ENCODE measurements around the gene BIRC2.
"Not testable (repeated sequence)": the region's sequence is repeated elsewhere in the genome, so short reads cannot be mapped to it uniquely, and the experiment has no call there.

BIRC2 gene

DNA sequence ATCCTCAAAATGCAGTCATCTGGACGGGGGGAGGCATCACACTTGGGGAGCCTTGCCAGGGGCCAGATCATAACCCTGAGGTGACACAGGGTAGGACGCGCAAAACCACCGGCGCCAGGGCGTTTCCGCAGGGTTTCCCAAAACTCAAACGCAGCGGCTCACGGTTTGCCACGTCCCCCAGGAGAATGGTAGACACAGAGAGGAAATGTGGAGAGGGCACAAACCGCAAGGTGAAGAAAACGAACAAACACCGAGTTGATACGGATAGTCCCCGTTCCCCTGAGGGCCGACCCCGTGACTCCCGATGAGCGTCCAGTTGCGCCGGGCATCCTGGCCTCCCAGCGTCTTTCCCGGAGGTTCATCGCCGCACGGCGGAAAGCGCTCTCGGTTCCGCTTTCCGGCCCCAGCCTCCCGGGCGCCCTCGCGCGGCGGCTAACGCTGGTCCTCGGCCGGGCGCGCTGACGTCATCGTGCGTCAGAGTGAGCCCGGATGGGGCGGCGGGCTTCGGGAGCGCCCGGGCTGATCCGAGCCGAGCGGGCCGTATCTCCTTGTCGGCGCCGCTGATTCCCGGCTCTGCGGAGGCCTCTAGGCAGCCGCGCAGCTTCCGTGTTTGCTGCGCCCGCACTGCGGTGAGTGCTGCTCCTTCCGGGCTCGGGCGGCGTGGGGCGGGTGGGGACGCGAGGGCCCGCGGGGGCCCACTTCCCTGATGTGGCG, at the start of gene BIRC2:
Gene BIRC2 (plus strand): TSS at position 467 of the 714 bp plus-strand sequence. CDS start 2,641 bp downstream, outside the sequence.
- DNase-seq (ENCODE audit: low read depth in 1 of 2, low spot score in 1 of 2) = peak; percentile 90

- not testable (repeated sequence) for DNase-seq (ENCODE audit: low read depth in 1 of 2, low spot score in 1 of 2)
These were observed 46.2 kb upstream of the BIRC2 start for GRCh38 chr11:102300837-102301236.

DNA sequence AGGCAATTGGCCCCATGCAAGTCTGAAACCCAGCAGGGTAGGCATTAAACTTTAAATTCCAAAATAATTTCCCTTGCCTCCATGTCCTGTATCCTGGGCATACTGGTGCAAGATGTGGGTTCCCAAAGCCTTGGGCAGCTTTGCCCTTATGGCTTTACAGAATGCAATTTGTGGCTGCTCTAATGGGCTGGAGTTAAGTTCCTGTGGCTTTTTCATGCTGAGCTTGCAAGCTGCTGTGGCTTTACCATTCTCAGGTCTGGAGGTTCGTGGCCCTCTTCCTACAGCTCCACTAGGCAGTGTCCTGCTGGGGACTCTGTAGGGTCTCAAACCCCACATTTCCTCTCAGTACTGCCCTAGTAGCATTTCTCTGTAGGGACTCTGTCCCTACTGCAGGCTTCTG, 44.8 kb upstream of the BIRC2 start:
- DNase-seq (ENCODE audit: low read depth in 1 of 2, low spot score in 1 of 2) = no peak

DNA sequence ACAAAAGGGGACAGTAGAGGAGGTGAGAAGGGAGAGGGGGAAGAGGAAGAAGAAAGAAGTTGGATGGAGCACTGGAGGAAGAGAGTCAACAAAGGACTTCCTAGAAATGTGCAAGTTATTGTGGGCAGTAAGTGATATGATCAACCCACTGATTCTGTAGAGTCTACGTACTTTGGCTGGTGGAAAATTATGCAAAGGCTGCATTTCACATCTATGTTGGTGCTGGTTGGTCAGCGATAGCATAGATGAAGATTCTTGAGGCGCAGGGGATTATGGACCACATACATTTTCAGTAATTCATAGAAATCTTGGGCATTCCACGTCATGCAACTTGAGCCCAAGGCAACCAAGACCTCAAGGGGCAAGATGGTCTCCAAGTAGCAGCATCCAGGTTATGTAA, 42.3 kb upstream of the BIRC2 start:
- no peak for DNase-seq (ENCODE audit: low read depth in 1 of 2, low spot score in 1 of 2)

- DNase-seq (ENCODE audit: low read depth in 1 of 2, low spot score in 1 of 2) = no peak
These were observed 41.5 kb upstream of the BIRC2 start for GRCh38 chr11:102305352-102306047.

- no peak for DNase-seq (ENCODE audit: low read depth in 1 of 2, low spot score in 1 of 2)
These were observed 40.9 kb upstream of the BIRC2 start for GRCh38 chr11:102306048-102306597.

DNA sequence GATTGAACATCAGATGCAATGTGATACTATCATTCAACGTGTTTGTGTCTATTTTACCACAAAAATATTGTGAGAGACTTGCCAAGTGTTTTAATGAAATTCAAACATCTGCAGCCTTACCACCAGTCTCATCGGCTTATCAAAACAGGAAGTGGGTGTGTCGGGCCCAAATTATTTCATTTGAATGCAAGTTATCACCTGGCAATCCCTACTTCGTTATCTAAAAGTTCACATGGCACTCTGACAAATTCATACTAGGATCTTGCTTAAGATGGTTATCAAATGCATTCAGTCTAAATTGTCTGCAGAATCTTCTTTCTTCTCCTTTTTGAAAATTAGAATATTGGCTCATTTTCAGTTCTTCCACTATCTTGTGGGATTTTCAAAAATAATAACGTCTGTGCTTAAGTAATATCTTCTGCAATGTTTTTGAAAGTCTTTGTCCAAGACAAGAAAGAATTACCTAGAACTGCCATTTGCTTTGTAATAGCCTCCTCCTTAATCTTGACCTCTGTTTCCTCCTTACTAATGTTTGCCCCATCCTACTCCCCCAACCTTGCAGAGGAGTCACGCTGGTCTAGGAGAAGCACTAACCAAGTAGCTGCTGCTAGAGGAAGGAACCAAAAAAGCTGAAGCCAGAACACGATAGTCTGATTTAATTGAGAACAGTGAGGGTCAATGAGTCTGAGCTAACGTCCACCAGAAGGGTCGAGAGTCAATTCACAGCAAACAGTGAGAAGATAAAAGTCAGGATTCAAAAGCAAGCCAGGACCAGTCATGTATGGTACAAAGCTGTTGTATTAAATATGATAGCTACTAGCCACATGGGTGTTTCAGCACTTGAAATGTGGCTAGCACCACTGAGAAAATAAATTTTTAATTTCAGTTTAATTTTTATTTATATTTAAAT, 39.9 kb upstream of the BIRC2 start:
- DNase-seq (ENCODE audit: low read depth in 1 of 2, low spot score in 1 of 2) = no peak

DNA sequence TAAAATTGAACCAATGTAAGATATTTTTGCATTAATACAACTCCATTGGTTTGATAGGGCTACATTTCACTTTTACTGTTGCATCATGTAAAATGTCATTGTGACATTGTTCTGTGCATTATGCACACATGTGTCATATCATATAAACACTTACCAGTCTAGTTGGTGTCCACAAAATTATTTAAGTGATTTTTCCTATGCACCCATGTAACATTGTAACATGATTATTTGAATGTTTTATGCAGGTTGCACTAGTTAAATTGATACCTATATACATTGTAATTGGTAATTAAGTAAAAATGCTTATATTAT, 39.3 kb upstream of the BIRC2 start:
- no peak for DNase-seq (ENCODE audit: low read depth in 1 of 2, low spot score in 1 of 2)

- DNase-seq (ENCODE audit: low read depth in 1 of 2, low spot score in 1 of 2) = no peak
These were observed 37.1 kb upstream of the BIRC2 start for GRCh38 chr11:102309621-102310541.

GRCh38 chr11:102312667-102313066, 34.3 kb upstream of the BIRC2 start:
- no peak for DNase-seq (ENCODE audit: low read depth in 1 of 2, low spot score in 1 of 2)

- DNase-seq (ENCODE audit: low read depth in 1 of 2, low spot score in 1 of 2) = no peak
These were observed 33.6 kb upstream of the BIRC2 start for GRCh38 chr11:102313238-102313940.

DNA sequence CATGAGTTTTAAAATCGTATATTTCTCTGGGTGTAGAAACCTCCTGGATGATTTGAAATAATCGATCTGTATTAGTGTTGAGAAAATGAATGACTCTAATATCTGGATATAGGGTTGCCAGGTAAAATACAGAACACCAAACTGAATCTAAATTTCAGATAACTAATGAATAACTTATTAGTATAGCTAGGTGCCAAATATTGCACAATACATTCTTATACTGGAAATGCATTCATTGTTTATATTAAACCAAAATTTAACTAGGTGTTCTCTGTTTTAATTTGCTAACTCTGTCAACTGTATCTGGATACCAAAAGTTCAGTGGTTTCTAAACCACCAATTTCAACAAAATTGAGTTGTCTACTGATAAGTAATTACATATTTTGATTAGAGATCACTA, 32.2 kb upstream of the BIRC2 start:
- no peak for DNase-seq (ENCODE audit: low read depth in 1 of 2, low spot score in 1 of 2)

DNA sequence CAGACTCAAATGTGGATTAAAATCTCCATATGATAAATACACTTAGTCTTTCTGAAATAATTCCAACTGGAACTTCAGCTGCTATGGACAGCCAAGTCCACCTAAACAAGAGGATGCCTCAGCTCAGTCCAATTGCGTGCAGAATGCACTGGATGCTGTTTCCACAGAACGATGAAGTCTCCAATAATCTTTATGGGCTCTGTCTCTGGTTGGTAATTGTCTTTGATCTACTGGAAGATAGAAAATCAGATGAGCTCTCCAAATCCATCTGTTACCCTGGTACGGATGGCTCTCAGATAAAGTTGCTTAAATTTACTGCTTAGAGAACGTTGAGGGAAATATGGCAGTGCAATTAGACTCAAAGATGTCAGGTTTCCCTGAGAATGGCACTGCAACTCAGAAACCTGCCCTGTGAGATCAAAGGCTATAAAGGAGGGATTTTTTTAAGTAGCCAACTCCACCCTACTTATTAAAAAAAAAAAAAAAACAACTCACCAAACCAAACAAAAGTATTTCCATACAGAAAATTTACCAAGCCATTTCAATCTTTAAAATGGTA, 30.6 kb upstream of the BIRC2 start:
- DNase-seq (ENCODE audit: low read depth in 1 of 2, low spot score in 1 of 2) = no peak

DNA sequence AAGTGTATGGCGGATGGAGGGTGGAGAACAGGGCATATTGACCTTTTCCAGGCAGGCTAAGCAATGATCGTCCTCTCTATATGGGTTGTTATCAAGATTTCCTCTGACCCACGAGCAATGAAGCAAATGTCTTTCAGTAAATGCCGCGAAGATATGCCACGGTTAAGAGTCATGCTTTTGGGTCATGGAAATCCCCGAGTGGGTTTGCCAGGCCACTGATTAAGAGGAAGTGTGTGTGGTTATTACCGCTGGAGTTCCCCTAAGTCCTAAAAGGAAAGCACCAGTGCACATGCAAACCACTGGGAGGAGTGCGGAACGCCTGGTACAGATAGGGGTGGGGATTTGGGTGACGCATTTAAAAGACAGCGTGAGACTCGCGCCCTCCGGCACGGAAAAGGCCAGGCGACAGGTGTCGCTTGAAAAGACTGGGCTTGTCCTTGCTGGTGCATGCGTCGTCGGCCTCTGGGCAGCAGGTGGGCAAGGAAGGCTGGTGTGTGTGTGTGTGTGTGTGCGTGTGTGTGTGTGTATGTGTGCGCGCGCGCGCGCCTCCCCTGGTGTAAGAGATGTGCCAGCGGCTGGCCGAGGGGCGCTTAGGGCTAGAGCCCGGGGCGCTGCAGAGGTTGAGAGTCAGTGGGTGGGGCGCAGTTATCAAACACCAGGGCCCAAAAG, 29.8 kb upstream of the BIRC2 start, which contains the start of gene BIRC3:
Gene BIRC3 (plus strand): TSS at position 386 of the 669 bp plus-strand sequence. CDS start 7,026 bp downstream, outside the sequence.
- peak; percentile 70 to 93 for DNase-seq (ENCODE audit: low read depth in 1 of 2, low spot score in 1 of 2)

GRCh38 chr11:102317768-102318103, 29.3 kb upstream of the BIRC2 start:
- DNase-seq (ENCODE audit: low read depth in 1 of 2, low spot score in 1 of 2) = no peak

DNA sequence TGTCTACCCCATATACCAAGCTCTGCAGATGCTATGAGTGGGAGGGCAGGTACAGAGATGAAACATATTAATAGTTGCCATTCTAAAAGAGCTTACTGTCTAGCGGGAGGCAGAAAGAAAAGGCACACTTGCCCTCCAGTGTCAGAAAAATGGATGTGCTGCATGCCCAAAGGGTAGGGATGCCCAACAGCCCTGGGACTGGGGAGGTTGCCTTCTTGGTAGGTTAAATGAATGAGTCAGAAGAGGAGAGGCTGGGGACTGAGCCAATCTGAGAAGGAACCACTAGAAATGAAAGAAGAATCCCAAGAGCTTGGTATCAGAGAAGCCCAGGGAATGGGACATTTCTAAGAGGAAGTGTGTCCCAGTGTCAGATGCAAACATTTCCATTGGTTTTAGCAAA, 28.5 kb upstream of the BIRC2 start:
- peak; percentile 32 to 55 for DNase-seq (ENCODE audit: low read depth in 1 of 2, low spot score in 1 of 2)

GRCh38 chr11:102319544-102319943, 27.5 kb upstream of the BIRC2 start:
- no peak for DNase-seq (ENCODE audit: low read depth in 1 of 2, low spot score in 1 of 2)

GRCh38 chr11:102320188-102320587, 26.8 kb upstream of the BIRC2 start:
- DNase-seq (ENCODE audit: low read depth in 1 of 2, low spot score in 1 of 2) = no peak

DNA sequence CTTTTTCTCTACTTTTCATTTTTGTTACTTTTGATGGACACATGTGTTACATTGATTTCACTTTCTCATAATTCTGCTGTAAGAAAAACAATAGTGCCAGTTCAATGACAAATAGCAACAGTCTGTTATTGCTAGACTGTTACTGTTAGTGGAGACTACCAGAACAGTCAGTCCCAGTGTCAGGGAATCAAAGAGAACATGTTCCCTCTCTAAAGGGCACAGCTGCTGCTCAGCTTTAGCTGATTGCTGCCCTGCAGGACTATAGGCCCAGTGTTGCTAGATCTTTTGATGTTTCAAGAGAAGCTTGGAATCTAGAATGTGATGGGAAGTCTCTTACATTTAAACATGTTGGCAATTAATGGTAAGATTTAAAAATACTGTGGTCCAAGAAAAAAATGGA, 26.3 kb upstream of the BIRC2 start:
- DNase-seq (ENCODE audit: low read depth in 1 of 2, low spot score in 1 of 2) = no peak
